OCI-LY7 (cell line): ENCODE data around the gene RIN3. TPM values are rescaled to one million over a fixed set of nuclear protein-coding genes. Genes with fewer than 3 reads are reported as not detected.

Source experiments
- BruUV-seq: library from RNA; stranded (reverse); fragments of 400-500 nt; replicated peaks from 2 replicates; lab custom pipeline; 2021; lab: Mats Ljungman, UMichigan
- CTCF ChIA-PET: fragments of 300-600 bp; sonication (Branson Sonifier 250); formaldehyde crosslinking; loops from one replicate; lab custom pipeline; 2022; ENCODE audit warnings: antibody characterized with exemption; ENCODE audit not compliant: unreplicated experiment; lab: Charles Lee
- POLR2A ChIA-PET: fragments of 300-600 bp; sonication (Branson Sonifier 250); formaldehyde crosslinking; loops from one replicate; lab custom pipeline; 2022; ENCODE audit warnings: antibody characterized with exemption; lab: Charles Lee
- DNase-seq: peaks from one replicate; pipeline ENCODE4 v3.0.0-alpha.2; 2015; ENCODE audit warnings: low spot score
- H2AFZ ChIP-seq: fragments of 200-600 bp; sonication (generic), shearing (Covaris generic); 2 replicates; pipeline ENCODE4 v1.6.1; 2014; ENCODE audit warnings: mild to moderate bottlenecking, antibody characterized with exemption, low read length, moderate library complexity
- H3K27ac ChIP-seq: fragments of 200-600 bp; sonication (generic); 2 replicates; pipeline ENCODE4 v1.5.1; 2014; ENCODE audit warnings: mixed run types, low read depth, mild to moderate bottlenecking, moderate library complexity, low read length, inconsistent platforms; ENCODE audit not compliant: poor library complexity, severe bottlenecking
- H3K36me3 ChIP-seq: fragments of 200-600 bp; sonication (generic); 2 replicates; pipeline ENCODE4 v1.6.1; 2014; ENCODE audit warnings: mild to moderate bottlenecking, antibody characterized with exemption, low read length, moderate library complexity, mixed read lengths; ENCODE audit not compliant: insufficient read depth
- H3K4me1 ChIP-seq: fragments of 200-600 bp; sonication (generic); 2 replicates; pipeline ENCODE4 v1.5.1; 2014; ENCODE audit warnings: mild to moderate bottlenecking, low read length; ENCODE audit not compliant: insufficient read depth, poor library complexity, severe bottlenecking
- H3K4me2 ChIP-seq: fragments of 200-600 bp; sonication (generic); 2 replicates; pipeline ENCODE4 v1.6.1; 2014; ENCODE audit warnings: mild to moderate bottlenecking, low read length
- H3K4me3 ChIP-seq: fragments of 200-600 bp; sonication (generic); 2 replicates; pipeline ENCODE4 v1.5.1; 2014; ENCODE audit warnings: mild to moderate bottlenecking, low read depth, low read length; ENCODE audit not compliant: poor library complexity, severe bottlenecking
- H3K79me2 ChIP-seq: fragments of 200-600 bp; sonication (generic); 2 replicates; pipeline ENCODE4 v1.6.1; 2016; ENCODE audit warnings: low read depth, mild to moderate bottlenecking, low read length, moderate library complexity, mixed read lengths; ENCODE audit not compliant: insufficient read depth
- H3K9me2 ChIP-seq: fragments of 200-600 bp; sonication (generic); 2 replicates; pipeline ENCODE4 v1.6.1; 2016; ENCODE audit warnings: mild to moderate bottlenecking, low read length, mixed read lengths; ENCODE audit not compliant: insufficient read depth
- H3K9me3 ChIP-seq: fragments of 200-600 bp; sonication (generic); 2 replicates; pipeline ENCODE4 v1.6.1; 2014; ENCODE audit warnings: mild to moderate bottlenecking, mixed run types, low read length, mixed read lengths
- H4K20me1 ChIP-seq: fragments of 200-600 bp; sonication (generic); 2 replicates; pipeline ENCODE4 v1.6.1; 2014; ENCODE audit warnings: mild to moderate bottlenecking, antibody characterized with exemption, low read length, moderate library complexity, mixed read lengths; ENCODE audit not compliant: insufficient read depth
- EZH2phosphoT487 ChIP-seq: fragments of 200-600 bp; sonication (generic); IDR thresholded peaks from 2 replicates; pipeline ENCODE4 v1.6.1; 2018; ENCODE audit warnings: low read depth, borderline replicate concordance, mild to moderate bottlenecking, mixed run types, antibody characterized with exemption, low read length, moderate library complexity, mixed read lengths
- intact Hi-C: fragments of 100-400 bp; cut with micrococcal nuclease; formaldehyde crosslinking; loops from one replicate; pipeline ENCODE4 v1.10.0; 2022; ENCODE audit not compliant: unreplicated experiment
- total RNA-seq, 2 experiments: library from RNA; depleted of rRNA in 1 of 2; stranded (reverse); fragments of >200 nt in 1 of 2; shearing (Covaris generic) in 1 of 2; gene quantifications; 2 replicates each; pipeline ENCODE4 v1.2.3, GENCODE V29; 2014 to 2022
- TF ChIP-seq, protein P1 (sequence below): fragments of 200-600 bp; sonication (generic); conservative IDR thresholded peaks from 2 replicates; pipeline ENCODE4 v1.5.1; 2014; ENCODE audit warnings: mild to moderate bottlenecking, antibody characterized with exemption, low read length, moderate library complexity, mixed read lengths

Gene RIN3
- total RNA-seq, 2 experiments from 2014 or later = not detected

DNA sequence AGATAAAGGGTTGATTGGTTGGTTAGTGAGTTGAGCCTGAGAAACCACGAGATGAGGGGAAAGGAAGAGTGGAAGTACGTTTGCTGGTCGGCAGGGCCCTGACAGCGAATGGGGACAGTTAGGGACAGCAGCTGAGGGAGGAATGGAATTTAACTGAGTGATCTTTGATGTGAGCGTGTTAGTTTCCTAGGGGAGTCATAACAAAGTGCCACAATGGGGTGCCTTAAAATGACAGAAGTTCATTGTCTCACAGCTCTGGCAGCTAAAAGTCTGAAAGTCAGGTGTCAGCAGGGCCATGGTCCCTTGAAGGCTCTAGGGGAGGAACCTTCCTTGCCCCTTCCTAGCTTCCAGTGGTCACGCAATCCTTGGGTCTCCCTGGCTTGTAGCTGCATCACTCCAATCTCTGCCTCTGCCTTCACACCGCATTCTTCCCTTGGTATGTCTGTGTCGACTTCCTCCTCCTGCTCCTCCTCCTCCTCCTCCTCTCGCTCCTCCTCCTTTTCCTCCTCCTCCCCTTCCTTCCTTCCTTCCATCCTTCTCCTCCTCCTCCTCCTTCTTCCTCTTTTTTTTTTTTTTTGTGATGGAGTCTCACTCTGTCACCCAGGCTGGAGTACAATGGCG lies 26.0 kb upstream of the RIN3 start:
- no peaks in the 10 kb centered on the region for H3K4me1 ChIP-seq
- CTCF ChIA-PET = interaction anchor here (0.5 kb wide), 1 partner anchor 536 kb away, joined by 4 read pairs; no protein-coding TSS in a partner anchor
- intact Hi-C loops = no loop called here

GRCh38 chr14:92489394-92490238 lies 24.0 kb upstream of the RIN3 start:
- no peak overlapping the region for H2AFZ ChIP-seq
- TF ChIP-seq, protein P1, sequence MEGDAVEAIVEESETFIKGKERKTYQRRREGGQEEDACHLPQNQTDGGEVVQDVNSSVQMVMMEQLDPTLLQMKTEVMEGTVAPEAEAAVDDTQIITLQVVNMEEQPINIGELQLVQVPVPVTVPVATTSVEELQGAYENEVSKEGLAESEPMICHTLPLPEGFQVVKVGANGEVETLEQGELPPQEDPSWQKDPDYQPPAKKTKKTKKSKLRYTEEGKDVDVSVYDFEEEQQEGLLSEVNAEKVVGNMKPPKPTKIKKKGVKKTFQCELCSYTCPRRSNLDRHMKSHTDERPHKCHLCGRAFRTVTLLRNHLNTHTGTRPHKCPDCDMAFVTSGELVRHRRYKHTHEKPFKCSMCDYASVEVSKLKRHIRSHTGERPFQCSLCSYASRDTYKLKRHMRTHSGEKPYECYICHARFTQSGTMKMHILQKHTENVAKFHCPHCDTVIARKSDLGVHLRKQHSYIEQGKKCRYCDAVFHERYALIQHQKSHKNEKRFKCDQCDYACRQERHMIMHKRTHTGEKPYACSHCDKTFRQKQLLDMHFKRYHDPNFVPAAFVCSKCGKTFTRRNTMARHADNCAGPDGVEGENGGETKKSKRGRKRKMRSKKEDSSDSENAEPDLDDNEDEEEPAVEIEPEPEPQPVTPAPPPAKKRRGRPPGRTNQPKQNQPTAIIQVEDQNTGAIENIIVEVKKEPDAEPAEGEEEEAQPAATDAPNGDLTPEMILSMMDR = no peak
- TF ChIP-seq EZH2phosphoT487 = no peak
- no peak for DNase-seq
- POLR2A ChIA-PET = interaction anchor here (0.6 kb wide), 1 partner anchor 420 kb away, joined by 3 read pairs; no protein-coding TSS in a partner anchor
- intact Hi-C loops = no loop called here
- H3K9me3 ChIP-seq = no peaks in the 10 kb centered on the region
- no TSS peak for BruUV-seq
- H3K79me2 ChIP-seq = no peaks in the 10 kb centered on the region
- CTCF ChIA-PET = no interaction called here
- no peak overlapping the region for H3K27ac ChIP-seq
- H3K36me3 ChIP-seq = no peaks in the 10 kb centered on the region
- no peak overlapping the region for H3K4me3 ChIP-seq
- H3K9me2 ChIP-seq = no peaks in the 10 kb centered on the region
- no peaks in the 10 kb centered on the region for H4K20me1 ChIP-seq
- H3K4me1 ChIP-seq = no peaks in the 10 kb centered on the region
- no peak overlapping the region for H3K4me2 ChIP-seq

More for the DNA sequence above, 26.0 kb upstream of the RIN3 start:
- no peaks in the 10 kb centered on the region for H3K9me2 ChIP-seq
- TF ChIP-seq, protein P1 = no peak
- TF ChIP-seq EZH2phosphoT487 = no peak
- no peaks in the 10 kb centered on the region for H4K20me1 ChIP-seq
- no peak overlapping the region for H2AFZ ChIP-seq
- POLR2A ChIA-PET = no interaction called here
- DNase-seq = no peak
- no peak overlapping the region for H3K4me2 ChIP-seq
- no peaks in the 10 kb centered on the region for H3K79me2 ChIP-seq
- no TSS peak for BruUV-seq
- no peak overlapping the region for H3K4me3 ChIP-seq
- H3K27ac ChIP-seq = no peak overlapping the region
- H3K36me3 ChIP-seq = no peaks in the 10 kb centered on the region
- no peaks in the 10 kb centered on the region for H3K9me3 ChIP-seq
